Activated CD4-positive, alpha-beta T cell treated with anti-CD3 and anti-CD28 coated beads, Interleukin-2, amount 50 U/mL, for 16 hours (primary cell): ENCODE measurements around the gene EXTL1.

ENCODE experiments used
- DNase-seq: peaks from one replicate; pipeline ENCODE4 v3.0.0-alpha.2; 2020

The EXTL1 gene

GRCh38 chr1:25997828-25998761 lies 23.5 kb upstream of the EXTL1 start, which contains the start of gene PAFAH2:
Gene PAFAH2, minus strand, starts transcription at chr1:25998063. Its CDS starts 7,247 bp downstream, at chr1:25990816.
- peak; percentile 98 for DNase-seq

- no peak for DNase-seq
Measured at GRCh38 chr1:25999041-25999800, 22.4 kb upstream of the EXTL1 start.

DNA sequence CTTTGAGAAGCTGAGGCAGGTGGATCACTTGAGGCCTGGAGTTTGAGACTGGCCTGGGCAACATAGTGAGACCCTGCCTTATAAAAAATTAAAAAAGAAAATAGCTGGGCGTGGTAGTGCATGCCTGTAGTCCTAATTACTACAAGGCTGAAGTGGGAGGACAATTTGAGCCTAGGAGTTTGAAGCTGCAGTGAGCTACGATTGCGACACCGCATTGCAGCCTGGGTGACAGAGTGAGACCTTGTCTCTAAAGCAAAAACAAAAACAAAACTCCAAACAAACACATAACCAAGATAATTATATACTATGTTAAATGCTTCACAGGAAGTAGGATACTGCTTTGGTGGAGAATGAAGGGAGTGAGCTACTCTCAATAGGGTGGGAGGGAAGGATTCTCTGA lies 18.3 kb upstream of the EXTL1 start:
- DNase-seq: no peak

DNA sequence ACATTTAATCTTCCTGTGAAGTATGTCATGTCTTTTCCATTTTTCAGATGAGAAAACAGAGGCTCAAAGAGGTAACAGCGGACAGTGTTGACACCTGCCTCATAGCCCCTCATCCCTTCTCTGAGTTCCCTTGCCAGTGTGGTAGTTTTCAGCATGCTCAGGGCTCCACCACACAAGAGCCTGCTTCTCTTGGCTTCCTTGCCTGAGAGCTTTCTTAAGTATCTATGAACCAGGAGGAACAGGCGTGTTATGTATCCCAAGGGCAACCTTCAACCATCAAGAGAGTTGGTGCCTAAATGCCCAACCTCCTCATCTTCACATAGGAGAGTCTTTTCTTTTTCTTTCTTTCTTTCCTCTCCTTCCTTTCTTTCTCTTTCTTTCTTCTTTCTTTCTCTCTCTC lies 17.8 kb upstream of the EXTL1 start:
- no peak for DNase-seq

DNA sequence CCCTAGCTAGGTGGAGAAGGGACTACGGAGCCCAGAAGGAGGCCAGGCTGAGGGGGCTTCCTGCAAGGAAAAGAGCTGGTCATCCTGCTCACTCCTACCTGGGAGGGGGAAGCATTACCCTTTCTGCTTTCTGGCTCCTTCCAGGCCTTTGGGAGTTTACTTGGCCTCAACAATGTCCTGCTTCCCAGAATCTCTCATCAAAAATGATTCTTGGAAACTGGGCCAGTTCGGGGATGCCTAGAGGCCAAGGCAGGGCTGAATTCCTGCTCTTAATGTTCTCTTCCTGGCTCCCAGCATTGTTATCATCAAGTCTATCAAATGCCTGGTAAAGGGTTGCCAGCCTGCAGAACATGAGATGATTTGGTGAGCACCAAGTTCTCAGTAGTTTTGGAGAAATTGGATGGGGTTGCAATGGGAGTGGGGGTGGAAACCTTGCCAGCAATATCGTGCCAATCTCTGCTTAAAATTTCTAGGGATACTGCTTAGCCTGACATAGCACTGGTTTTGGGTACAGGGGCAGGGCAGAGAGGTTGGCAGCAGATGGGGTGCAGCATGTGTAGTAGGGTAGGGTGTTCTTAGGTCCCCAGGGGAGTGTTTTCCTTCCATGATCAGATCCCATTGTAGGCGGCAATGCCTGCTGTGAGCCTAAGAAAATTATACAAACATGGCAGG lies 16.0 kb upstream of the EXTL1 start:
- DNase-seq: no peak

GRCh38 chr1:26006710-26007109 lies 14.9 kb upstream of the EXTL1 start:
- no peak for DNase-seq

GRCh38 chr1:26009796-26010447 lies 11.7 kb upstream of the EXTL1 start:
- DNase-seq: no peak

GRCh38 chr1:26010825-26011224 lies 10.8 kb upstream of the EXTL1 start:
- no peak for DNase-seq

GRCh38 chr1:26012864-26013263 lies 8.7 kb upstream of the EXTL1 start:
- no peak for DNase-seq

DNA sequence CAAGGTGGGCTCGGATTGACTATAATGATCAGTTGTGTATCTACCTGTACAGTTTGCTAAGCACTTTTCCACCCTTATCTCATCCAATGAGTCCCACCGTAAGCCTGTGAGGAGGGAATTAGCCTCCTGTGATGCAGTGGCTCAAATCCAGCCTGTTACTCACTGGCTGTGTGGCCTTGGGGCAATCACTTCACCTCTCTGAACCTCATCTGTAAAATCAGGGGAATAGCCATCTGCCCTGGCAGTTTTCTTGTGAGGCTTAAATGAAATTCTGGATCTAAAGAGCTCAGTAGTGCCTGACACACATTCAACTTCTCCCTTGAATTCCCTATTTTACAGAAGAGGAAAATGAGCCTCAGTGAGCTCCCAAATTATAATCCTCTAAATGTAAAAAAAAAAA lies 7.4 kb upstream of the EXTL1 start:
- no peak for DNase-seq

- DNase-seq: no peak
Measured at GRCh38 chr1:26015358-26015757, 6.2 kb upstream of the EXTL1 start.

DNA sequence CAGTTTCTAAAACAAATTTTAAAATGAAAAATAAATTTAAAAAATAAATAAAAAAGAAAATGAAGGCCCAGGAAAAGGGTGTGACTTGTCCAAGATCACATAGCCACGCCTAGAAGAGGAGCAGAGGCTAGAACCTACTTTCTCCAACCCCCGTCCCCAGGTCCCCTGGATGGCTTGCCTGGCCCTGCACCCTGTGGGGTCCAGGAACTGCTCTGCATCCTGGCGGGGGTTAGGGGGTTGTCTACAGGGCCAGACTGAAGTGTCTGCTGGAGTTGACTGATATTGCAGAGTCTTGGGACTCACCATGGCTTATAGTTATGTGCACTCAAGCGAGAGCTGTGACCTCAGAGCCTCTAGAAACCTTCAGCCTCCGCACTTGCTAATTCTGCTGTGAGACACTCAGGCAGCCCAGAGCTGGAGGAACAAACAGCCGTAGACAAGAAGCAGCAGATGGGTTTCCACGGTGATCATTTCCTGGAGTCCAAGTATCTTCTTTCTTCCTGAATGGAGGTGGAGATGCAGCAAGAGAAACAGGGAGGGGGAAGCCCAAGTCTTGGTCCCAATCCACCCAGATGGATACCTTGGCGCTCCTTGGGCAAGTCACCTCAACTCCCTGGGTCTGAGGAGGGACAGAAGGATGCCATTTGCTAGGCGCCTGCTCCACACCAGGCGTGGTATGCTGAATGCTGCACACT lies 5.2 kb upstream of the EXTL1 start:
- DNase-seq: no peak

DNA sequence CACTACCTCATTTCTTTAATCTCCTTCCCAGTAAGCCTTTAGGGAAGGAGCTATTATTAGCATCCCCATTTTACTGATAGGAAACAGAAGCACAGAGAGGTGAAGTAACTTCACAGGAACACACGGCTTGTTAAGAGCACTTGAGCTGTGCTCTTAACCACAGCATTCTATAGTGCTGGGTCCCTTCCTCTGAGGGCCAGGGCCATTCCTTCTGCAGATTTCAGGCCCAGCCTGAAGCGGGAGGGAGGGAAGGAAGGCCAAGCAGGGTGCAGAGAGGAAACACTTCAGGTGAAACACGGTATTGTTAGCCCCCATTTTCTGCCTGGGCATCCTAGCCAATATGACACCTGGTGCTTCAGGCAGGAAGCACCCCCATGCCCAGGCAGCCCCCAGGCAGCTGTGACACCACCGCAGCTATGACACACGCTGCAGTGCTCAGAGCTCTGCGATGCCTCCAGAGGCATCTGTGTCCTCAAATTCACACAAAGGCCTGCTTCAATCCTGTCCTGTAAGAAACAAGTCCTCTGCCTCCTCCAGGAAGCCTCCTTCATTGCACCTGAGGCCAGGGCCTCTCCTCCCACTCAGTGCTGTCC lies 4.5 kb upstream of the EXTL1 start:
- no peak for DNase-seq

DNA sequence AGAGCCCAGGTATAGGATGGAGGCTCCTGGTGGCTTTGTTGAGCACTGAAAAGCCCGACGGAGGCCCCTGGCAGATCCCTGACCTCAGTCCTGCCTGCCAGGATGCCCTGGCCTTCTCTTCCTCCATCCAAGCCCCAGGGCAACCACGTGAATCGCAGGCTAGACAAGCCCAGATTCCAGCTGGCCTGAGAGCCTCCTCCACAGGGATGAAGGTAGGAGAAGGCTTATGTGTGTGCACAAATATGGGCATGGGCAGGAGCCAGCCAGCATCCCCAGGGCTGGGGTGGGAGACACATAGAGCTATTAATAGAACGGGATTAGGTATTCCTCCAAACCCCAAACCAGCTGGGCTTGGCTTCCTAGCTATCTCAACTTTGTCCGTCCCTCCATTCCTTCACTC lies 4.0 kb upstream of the EXTL1 start:
- no peak for DNase-seq

GRCh38 chr1:26019641-26020315 lies 1.8 kb upstream of the EXTL1 start:
- DNase-seq: no peak

DNA sequence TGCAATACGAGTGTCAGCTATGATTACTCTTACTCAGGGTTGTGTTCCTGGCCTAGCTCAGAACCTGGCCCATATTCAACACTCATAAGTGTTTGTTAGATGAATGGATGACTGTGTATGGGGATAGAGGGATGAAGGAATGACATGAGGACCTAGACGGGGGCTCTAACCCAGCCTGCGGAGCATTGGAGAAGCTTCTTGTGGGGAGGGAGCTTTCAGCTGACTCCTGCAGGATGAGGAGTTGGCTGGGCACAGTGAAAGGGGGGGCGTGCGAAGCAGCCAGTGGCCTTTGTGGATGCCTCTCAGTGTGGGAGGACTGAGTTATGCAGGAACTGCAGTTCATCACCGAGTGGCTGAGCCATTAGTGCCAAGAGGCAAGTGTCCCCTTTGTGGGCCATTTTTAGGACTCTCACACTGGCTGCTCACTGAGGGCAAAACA lies 1.2 kb upstream of the EXTL1 start:
- no peak for DNase-seq

DNA sequence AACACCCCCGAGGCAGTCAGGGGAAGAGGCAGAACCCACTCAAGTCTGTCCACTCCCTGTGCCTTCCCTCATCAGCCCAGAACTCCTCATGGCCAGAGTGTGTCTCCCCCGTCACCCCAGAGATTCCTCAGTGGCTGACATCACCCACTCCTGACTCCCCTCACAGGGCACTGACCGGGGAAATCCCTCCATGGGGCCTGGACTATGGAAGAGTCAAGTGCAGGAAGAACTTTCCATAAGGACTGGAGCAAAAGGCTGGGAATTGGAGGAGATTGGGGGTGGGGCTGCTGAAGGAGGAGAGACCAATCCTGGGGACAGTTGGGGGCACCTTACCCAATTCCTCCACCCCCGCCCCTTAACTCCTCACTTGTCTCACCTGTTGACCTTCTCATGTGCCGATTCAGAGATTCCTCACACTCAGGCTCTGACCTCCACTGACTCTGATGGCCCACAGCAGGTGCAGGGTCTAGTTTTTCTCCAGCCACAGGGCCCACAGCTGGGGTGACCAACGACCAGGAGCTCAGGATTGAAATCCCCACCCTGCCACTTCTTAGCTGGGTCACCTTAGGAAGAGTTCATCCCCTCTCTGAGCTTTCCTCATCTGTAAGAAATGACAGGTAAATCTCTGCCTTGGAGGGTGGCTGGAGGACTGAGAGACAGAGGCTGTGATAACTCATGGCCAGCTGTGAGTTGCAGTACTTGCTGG lies 481 bp upstream of the EXTL1 start:
- no peak for DNase-seq

- no peak for DNase-seq
Measured at GRCh38 chr1:26022404-26022779, 817 bp downstream of the EXTL1 start.

DNA sequence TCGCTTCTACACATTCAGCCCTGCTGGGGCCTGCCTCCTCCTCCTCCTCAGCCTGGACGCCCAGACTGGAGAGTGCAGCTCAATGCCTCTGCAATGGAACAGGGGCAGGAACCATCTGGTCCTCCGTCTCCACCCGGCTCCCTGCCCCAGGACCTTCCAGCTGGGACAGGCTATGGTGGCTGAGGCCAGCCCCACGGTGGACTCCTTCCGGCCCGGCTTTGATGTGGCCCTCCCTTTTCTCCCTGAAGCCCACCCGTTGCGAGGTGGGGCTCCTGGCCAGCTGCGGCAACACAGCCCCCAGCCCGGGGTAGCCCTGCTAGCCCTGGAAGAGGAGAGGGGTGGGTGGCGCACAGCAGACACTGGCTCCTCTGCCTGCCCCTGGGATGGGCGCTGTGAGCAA lies 1.4 kb downstream of the EXTL1 start:
- DNase-seq: no peak

- DNase-seq: no peak
Measured at GRCh38 chr1:26023826-26024225, 2.3 kb downstream of the EXTL1 start.

DNA sequence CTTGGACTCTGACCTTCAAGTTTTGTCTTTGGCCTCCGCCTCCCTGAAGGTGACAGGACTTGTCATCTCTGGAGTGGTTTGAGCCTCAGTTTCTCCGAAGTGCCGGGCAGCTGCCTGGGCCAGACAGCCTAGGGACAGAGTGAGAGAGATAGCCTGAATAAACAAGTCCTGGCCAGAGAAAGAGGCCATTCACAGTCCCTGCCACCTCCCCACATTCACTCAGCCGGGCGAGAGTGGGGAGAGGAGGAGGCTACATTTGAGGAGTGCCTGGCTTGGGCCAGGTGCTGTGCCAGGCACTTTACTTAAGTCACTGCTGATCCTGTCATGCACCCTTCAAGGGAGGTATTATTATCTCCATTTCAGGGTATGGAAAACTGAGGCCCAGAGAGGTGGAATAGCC lies 3.5 kb downstream of the EXTL1 start:
- DNase-seq: no peak
